Astrocyte (in vitro differentiated cells and primary cell): ENCODE results near the gene BCAS1. TPM values are rescaled to one million over a fixed set of nuclear protein-coding genes. Genes with fewer than 3 reads are reported as not detected.

Experiments used
- DNase-seq: peaks from one replicate; pipeline ENCODE4 v3.0.0-alpha.2; 2010; ENCODE audit warnings: low read depth
- FAIRE-seq: peaks from 2 replicates; lab custom pipeline; 2011; peaks lifted over from hg19 to GRCh38; lab: Jason Lieb, UNC
- H2AFZ ChIP-seq: 2 replicates; pipeline ENCODE4 v1.6.0; 2012; ENCODE audit warnings: low read depth, low read length, inconsistent platforms
- H3K27ac ChIP-seq: 2 replicates; pipeline ENCODE4 v1.5.1; 2011; ENCODE audit warnings: low read depth, low read length, inconsistent platforms
- H3K27me3 ChIP-seq: 2 replicates; pipeline ENCODE4 v1.6.0; 2011; ENCODE audit warnings: low read length, inconsistent platforms; ENCODE audit not compliant: insufficient read depth
- H3K36me3 ChIP-seq: 2 replicates; pipeline ENCODE4 v1.5.1; 2011; ENCODE audit warnings: low read length, inconsistent platforms; ENCODE audit not compliant: insufficient read depth
- H3K4me1 ChIP-seq: 2 replicates; pipeline ENCODE4 v1.5.1; 2011; ENCODE audit warnings: low read length, inconsistent platforms; ENCODE audit not compliant: insufficient read depth
- H3K4me2 ChIP-seq: 2 replicates; pipeline ENCODE4 v1.6.0; 2012; ENCODE audit warnings: low read length, inconsistent platforms
- H3K4me3 ChIP-seq: 2 replicates; pipeline ENCODE4 v1.5.1; 2011; ENCODE audit warnings: low read depth, mild to moderate bottlenecking, low read length, inconsistent platforms; ENCODE audit not compliant: insufficient read depth
- H3K79me2 ChIP-seq: 2 replicates; pipeline ENCODE4 v1.6.0; 2012; ENCODE audit warnings: mild to moderate bottlenecking, low read length, inconsistent platforms; ENCODE audit not compliant: insufficient read depth
- H3K9ac ChIP-seq: 2 replicates; pipeline ENCODE4 v1.6.0; 2012; ENCODE audit warnings: mild to moderate bottlenecking, low read length, inconsistent platforms
- H3K9me3 ChIP-seq: 2 replicates; pipeline ENCODE4 v1.5.1; 2012; ENCODE audit warnings: low read depth, mild to moderate bottlenecking, low read length, inconsistent platforms; ENCODE audit not compliant: insufficient read depth
- H4K20me1 ChIP-seq: 2 replicates; pipeline ENCODE4 v1.6.0; 2012; ENCODE audit warnings: low read length, inconsistent platforms; ENCODE audit not compliant: insufficient read depth
- H3K27ac Mint-ChIP-seq: one replicate; pipeline ENCODE4 v1.8.0; 2021; ENCODE audit warnings: mild to moderate bottlenecking, mixed read lengths; ENCODE audit not compliant: unreplicated experiment
- H3K27me3 Mint-ChIP-seq: one replicate; pipeline ENCODE4 v1.8.0; 2021; ENCODE audit warnings: low read depth, mixed read lengths; ENCODE audit not compliant: unreplicated experiment
- H3K36me3 Mint-ChIP-seq: one replicate; pipeline ENCODE4 v1.8.0; 2021; ENCODE audit warnings: low read depth, mixed read lengths; ENCODE audit not compliant: unreplicated experiment
- H3K4me1 Mint-ChIP-seq: one replicate; pipeline ENCODE4 v1.8.0; 2021; ENCODE audit warnings: low read depth, mixed read lengths; ENCODE audit not compliant: unreplicated experiment
- H3K4me3 Mint-ChIP-seq: one replicate; pipeline ENCODE4 v1.8.0; 2021; ENCODE audit warnings: mild to moderate bottlenecking, moderate library complexity, mixed read lengths; ENCODE audit not compliant: unreplicated experiment
- H3K9me3 Mint-ChIP-seq: one replicate; pipeline ENCODE4 v1.8.0; 2021; ENCODE audit warnings: mild to moderate bottlenecking, mixed read lengths; ENCODE audit not compliant: unreplicated experiment
- CTCF ChIP-seq: IDR thresholded peaks from 2 replicates; pipeline ENCODE4 v1.5.1; 2011; ENCODE audit warnings: low read depth, mild to moderate bottlenecking, inconsistent platforms, low read length, moderate library complexity; ENCODE audit not compliant: insufficient read depth
- EZH2 ChIP-seq: IDR thresholded peaks from 2 replicates; pipeline ENCODE4 v1.6.1; 2012; ENCODE audit warnings: mild to moderate bottlenecking, low read length, inconsistent platforms; ENCODE audit not compliant: insufficient read depth
- total RNA-seq: library from RNA; stranded (reverse); gene quantifications from 2 replicates; pipeline ENCODE4 v1.2.1, GENCODE V29; 2021

BCAS1 gene
- total RNA-seq, 1 donor from 2014 or later = not detected

GRCh38 chr20:54019585-54019984, 50.8 kb downstream of the BCAS1 start:
- Histone ChIP-seq H3K36me3 (no peaks in the 10 kb centered on the region), H3K4me1 (no peaks in the 10 kb centered on the region), H3K9me3 (no peaks in the 10 kb centered on the region), H3K27me3 (no peaks in the 10 kb centered on the region), H3K79me2 (no peaks in the 10 kb centered on the region), H3K4me2 (no peak overlapping the region), H4K20me1 (no peaks in the 10 kb centered on the region), H3K4me3 (no peak overlapping the region), H3K27ac (no peak overlapping the region), H2AFZ (no peak overlapping the region), H3K9ac (no peak overlapping the region)
- peaks cover 4% of the 10 kb centered on the region for H3K4me1 Mint-ChIP-seq
- no peak for DNase-seq
- no peak for TF ChIP-seq CTCF
- TF ChIP-seq EZH2 = no peak
- H3K4me3 Mint-ChIP-seq = no peak overlapping the region
- no peak for FAIRE-seq
- no peaks in the 10 kb centered on the region for H3K36me3 Mint-ChIP-seq
- H3K27me3 Mint-ChIP-seq = no peaks in the 10 kb centered on the region
- no peak overlapping the region for H3K27ac Mint-ChIP-seq
- H3K9me3 Mint-ChIP-seq = no peaks in the 10 kb centered on the region

GRCh38 chr20:54019127-54019526, 51.3 kb downstream of the BCAS1 start:
- TF ChIP-seq CTCF (no peak), EZH2 (no peak)
- no peak overlapping the region for H3K27ac ChIP-seq
- no peak overlapping the region for H2AFZ ChIP-seq
- Mint-ChIP-seq H3K27me3 (no peaks in the 10 kb centered on the region), H3K9me3 (no peaks in the 10 kb centered on the region), H3K4me1 (no peaks in the 10 kb centered on the region), H3K4me3 (no peak overlapping the region), H3K27ac (no peak overlapping the region), H3K36me3 (no peaks in the 10 kb centered on the region)
- H3K4me3 ChIP-seq = no peak overlapping the region
- DNase-seq (no peak), FAIRE-seq (no peak)
- no peaks in the 10 kb centered on the region for H4K20me1 ChIP-seq
- no peaks in the 10 kb centered on the region for H3K36me3 ChIP-seq
- no peaks in the 10 kb centered on the region for H3K9me3 ChIP-seq
- no peaks in the 10 kb centered on the region for H3K27me3 ChIP-seq
- no peak overlapping the region for H3K4me2 ChIP-seq
- H3K79me2 ChIP-seq = no peaks in the 10 kb centered on the region
- no peaks in the 10 kb centered on the region for H3K4me1 ChIP-seq
- H3K9ac ChIP-seq = no peak overlapping the region

- Mint-ChIP-seq H3K27me3 (no peaks in the 10 kb centered on the region), H3K27ac (no peak overlapping the region), H3K4me1 (no peaks in the 10 kb centered on the region), H3K4me3 (no peak overlapping the region), H3K36me3 (no peaks in the 10 kb centered on the region), H3K9me3 (no peaks in the 10 kb centered on the region)
- no peak overlapping the region for H2AFZ ChIP-seq
- no peaks in the 10 kb centered on the region for H3K4me1 ChIP-seq
- no peak overlapping the region for H3K4me2 ChIP-seq
- H3K9ac ChIP-seq = no peak overlapping the region
- no peak for FAIRE-seq
- H3K79me2 ChIP-seq = no peaks in the 10 kb centered on the region
- H4K20me1 ChIP-seq = no peaks in the 10 kb centered on the region
- no peaks in the 10 kb centered on the region for H3K9me3 ChIP-seq
- H3K36me3 ChIP-seq = no peaks in the 10 kb centered on the region
- no peak for DNase-seq
- TF ChIP-seq CTCF = no peak
- no peak for TF ChIP-seq EZH2
- H3K27me3 ChIP-seq = no peaks in the 10 kb centered on the region
- no peak overlapping the region for H3K4me3 ChIP-seq
- H3K27ac ChIP-seq = no peak overlapping the region
Measured at GRCh38 chr20:54017846-54018245, 52.5 kb downstream of the BCAS1 start.
